Right renal pelvis (tissue), 4 donors: ENCODE results near the gene PIWIL4. TPM values are rescaled to one million over a fixed set of nuclear protein-coding genes. Genes with fewer than 3 reads are reported as not detected.

ENCODE experiments used
- DNase-seq, 4 donors: peaks; one replicate each; pipeline ENCODE4 v3.0.0-alpha.2; 2013; ENCODE audit warnings: low read depth in 4 of 4, low spot score in 3 of 4, missing footprints in 1 of 4
- polyA plus RNA-seq, 4 donors: library from polyadenylated mRNA; unstranded; fragments of 120-200 nt; gene quantifications; one replicate each; pipeline ENCODE4 v1.2.1, GENCODE V29; 2013; ENCODE audit not compliant: insufficient read length in 4 of 4

The PIWIL4 gene
- polyA plus RNA-seq, 4 donors: 3.2 to 4.2 (median 3.5) TPM

- no peak for DNase-seq
Measured at GRCh38 chr11:94658386-94658785, 91.2 kb downstream of the PIWIL4 start.

GRCh38 chr11:94658888-94659287, 91.7 kb downstream of the PIWIL4 start:
- no peak for DNase-seq

DNA sequence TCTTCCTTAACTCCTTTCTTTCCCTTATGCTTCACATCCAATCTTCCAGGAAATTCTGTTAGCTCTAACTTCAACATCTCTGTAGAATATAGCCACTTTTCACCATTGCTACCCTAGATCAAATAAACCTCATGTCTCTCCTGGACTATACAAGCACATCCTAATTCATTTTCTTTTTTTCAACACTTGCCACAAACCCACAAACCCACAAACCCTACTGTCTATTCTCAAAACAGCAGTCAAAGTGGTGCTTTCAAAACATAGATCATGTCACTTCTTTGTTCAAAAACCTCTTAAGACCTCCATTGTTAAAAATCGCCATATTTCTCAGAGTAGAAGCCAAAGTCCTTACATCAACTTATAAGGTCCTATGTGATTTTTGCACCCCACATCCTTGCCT, 94.3 kb downstream of the PIWIL4 start:
- no peak for DNase-seq

- no peak for DNase-seq
Measured at GRCh38 chr11:94662065-94662779, 95.1 kb downstream of the PIWIL4 start.

- DNase-seq: no peak
Measured at GRCh38 chr11:94662846-94663390, 95.8 kb downstream of the PIWIL4 start.

GRCh38 chr11:94664346-94664745, 97.2 kb downstream of the PIWIL4 start:
- DNase-seq: no peak

GRCh38 chr11:94665116-94665659, 98.0 kb downstream of the PIWIL4 start:
- DNase-seq: no peak

GRCh38 chr11:94666792-94667721, 99.9 kb downstream of the PIWIL4 start:
- no peak for DNase-seq

DNA sequence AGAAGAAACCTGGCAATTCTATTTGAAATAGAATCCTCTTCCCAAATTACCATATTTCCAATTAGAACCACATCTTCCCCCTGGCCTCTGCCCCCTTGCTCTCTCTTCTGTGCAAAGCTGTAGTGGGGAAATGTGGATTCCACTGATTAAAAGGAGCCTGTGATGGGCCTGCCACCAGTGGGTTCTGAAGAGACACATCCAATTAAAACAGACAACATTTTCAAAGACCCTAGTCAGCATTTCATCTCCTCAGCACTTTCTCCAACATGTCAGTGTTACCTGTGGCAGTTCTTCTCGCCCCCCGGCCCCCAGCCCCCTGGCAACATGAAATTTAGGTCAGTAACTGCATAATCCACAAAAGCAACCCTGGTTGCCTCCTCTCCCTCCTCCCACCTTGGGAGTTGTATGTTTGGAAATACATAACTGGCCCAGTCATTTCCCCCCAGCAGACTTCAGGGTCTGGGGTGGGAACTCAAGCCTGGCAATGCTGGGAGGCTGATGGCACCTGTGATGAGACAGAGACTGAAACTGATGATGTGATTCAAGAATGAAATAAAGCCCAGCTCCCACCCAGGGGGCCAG, 101.1 kb downstream of the PIWIL4 start:
- no peak for DNase-seq

GRCh38 chr11:94669023-94669422, 101.9 kb downstream of the PIWIL4 start:
- no peak for DNase-seq

Other genes with a start within 250 kb of the PIWIL4 start
- gene GPR83, start 165.9 kb upstream of the PIWIL4 start, polyA plus RNA-seq: under 1 TPM; 0.50 to 0.84 (median 0.63) TPM
- 10 to 100 TPM; 22.4 to 30.0 (median 27.6) TPM for gene MRE11, start 73.5 kb upstream of the PIWIL4 start, polyA plus RNA-seq
- 10 to 100 TPM; 23.3 to 34.5 (median 29.3) TPM for gene ANKRD49, start 73.4 kb upstream of the PIWIL4 start, polyA plus RNA-seq
- under 1 TPM in 2 of 4 donors, not detected in 2; 0.16 to 0.25 TPM for gene C11orf97, start 54.9 kb upstream of the PIWIL4 start, polyA plus RNA-seq
- 1 to 10 TPM; 6.0 to 6.8 (median 6.1) TPM for gene FUT4, start 23.4 kb upstream of the PIWIL4 start, polyA plus RNA-seq
- gene AMOTL1, start 201.0 kb downstream of the PIWIL4 start, polyA plus RNA-seq: 10 to 100 TPM; 42.9 to 50.3 (median 46.1) TPM